HL-60 (cell line): Measurements from ENCODE around the gene SSX2IP.

Experiments
- POLR2AphosphoS5 ChIP-seq: IDR thresholded peaks from 2 replicates; pipeline ENCODE4 v1.6.1; 2012; ENCODE audit warnings: low read depth
- REST ChIP-seq: IDR thresholded peaks from 2 replicates; pipeline ENCODE4 v1.6.1; 2012; ENCODE audit warnings: low read depth; ENCODE audit not compliant: insufficient replicate concordance
- TF ChIP-seq, protein P1 (sequence below): IDR thresholded peaks from one replicate; pipeline ENCODE4 v1.5.1; 2011; ENCODE audit warnings: low read length, control low read depth, inconsistent platforms; ENCODE audit not compliant: insufficient read depth

DNA sequence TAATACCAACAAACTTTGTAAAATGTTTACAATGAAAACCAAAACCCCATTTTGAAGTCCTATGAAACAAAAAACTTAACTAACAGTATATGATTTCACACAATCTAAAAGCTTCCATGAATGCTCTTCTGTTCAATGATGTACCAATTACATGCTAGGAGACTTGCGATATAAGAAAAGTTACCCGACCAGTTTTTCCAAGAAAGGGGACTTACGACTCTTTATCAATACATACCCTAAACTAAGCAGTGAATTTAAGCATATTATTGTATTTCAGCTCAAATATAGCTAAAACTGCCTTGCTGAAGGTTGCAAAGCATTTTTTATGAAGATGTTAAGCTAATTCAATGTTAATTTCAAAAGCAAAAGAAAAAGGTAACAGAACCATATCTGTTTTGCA is 15.6 kb downstream of the SSX2IP start:
- TF ChIP-seq REST: no peak
- TF ChIP-seq, protein P1, sequence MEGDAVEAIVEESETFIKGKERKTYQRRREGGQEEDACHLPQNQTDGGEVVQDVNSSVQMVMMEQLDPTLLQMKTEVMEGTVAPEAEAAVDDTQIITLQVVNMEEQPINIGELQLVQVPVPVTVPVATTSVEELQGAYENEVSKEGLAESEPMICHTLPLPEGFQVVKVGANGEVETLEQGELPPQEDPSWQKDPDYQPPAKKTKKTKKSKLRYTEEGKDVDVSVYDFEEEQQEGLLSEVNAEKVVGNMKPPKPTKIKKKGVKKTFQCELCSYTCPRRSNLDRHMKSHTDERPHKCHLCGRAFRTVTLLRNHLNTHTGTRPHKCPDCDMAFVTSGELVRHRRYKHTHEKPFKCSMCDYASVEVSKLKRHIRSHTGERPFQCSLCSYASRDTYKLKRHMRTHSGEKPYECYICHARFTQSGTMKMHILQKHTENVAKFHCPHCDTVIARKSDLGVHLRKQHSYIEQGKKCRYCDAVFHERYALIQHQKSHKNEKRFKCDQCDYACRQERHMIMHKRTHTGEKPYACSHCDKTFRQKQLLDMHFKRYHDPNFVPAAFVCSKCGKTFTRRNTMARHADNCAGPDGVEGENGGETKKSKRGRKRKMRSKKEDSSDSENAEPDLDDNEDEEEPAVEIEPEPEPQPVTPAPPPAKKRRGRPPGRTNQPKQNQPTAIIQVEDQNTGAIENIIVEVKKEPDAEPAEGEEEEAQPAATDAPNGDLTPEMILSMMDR: no peak
- no peak for TF ChIP-seq POLR2AphosphoS5
